GM15510 (cell line): ENCODE results near the gene TMEM150C.

Experiments used
- POLR2A ChIP-seq: IDR thresholded peaks from 3 replicates; pipeline ENCODE4 v1.6.1; 2011; ENCODE audit warnings: borderline replicate concordance; ENCODE audit not compliant: insufficient read length; ENCODE audit errors: extremely low read depth

TMEM150C gene

DNA sequence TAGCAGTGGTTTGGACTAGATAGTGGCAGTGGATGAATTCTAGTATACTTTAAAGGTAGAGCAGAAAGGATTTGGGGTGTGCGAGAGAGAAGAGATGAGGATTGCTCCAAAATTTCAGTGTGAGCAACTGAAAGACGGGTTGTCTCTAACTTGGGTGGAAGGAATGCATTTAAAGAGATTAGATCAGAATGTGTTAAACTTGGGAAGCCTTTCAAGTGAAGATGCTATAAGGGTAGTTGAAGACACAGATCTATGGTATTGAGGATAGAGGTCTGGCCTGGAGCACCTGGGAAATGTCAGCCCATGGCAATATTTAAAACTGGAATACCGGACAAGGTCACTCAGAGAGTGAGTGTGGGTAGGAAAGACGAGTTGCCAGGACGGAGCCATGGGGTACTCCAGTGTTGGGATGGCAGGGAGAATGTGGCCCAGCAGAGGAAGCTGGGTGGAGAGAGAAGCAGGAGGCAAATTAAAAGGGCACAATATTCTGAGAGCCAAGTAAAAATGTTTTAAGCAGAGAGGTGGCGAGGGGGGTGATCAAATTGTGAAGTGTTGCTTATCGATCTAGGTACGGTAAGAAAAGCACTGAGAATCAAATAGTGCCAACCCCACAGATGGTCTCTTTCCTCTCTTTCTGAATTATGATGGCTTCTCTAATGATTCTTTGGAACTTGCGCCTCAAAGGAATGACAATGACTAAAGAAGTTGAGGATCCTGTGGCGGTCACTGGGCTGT is 80.8 kb downstream of the TMEM150C start:
- no peak for TF ChIP-seq POLR2A

DNA sequence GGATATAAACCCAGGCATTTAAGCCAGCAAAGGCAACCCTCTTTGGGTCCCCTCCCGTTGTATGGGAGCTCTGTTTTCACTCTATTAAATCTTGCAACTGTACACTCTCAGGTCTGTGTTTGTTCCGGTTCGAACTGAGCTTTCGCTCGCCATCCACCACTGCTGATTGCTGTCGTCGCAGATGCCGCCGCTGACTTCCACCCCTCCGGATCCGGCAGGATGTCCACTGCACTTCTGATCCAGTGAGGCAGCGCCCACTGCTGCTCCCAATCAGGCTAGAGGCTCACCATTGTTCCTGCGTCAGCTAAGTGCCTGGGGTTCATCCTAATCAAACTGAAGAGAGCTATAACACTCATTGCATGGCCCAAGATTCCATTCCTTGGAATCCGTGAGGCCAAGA is 82.2 kb downstream of the TMEM150C start:
- TF ChIP-seq POLR2A = no peak

DNA sequence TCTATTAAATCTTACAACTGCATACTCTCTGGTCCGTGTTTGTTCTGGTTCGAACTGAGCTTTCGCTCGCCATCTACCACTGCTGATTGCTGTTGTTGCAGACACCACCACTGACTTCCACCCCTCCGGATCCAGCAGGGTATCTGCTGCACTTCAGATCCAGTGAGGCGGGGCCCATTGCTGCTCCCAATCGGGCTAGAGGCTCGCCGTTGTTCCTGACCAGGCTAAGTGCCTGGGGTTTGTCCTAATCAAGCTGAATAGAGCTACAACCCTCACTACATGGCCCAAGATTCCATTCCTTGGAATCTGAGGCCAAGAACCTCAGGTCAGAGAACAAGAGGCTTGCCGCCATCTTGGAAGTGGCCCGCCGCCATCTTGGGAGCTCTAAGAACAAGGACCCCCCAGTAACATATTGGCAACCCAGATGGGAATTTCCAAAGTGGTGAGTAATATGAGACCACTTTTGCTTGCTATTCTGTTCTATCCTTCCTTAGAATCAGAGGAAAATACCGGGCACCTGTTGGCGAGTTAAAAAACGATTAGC is 88.1 kb downstream of the TMEM150C start:
- no peak for TF ChIP-seq POLR2A

DNA sequence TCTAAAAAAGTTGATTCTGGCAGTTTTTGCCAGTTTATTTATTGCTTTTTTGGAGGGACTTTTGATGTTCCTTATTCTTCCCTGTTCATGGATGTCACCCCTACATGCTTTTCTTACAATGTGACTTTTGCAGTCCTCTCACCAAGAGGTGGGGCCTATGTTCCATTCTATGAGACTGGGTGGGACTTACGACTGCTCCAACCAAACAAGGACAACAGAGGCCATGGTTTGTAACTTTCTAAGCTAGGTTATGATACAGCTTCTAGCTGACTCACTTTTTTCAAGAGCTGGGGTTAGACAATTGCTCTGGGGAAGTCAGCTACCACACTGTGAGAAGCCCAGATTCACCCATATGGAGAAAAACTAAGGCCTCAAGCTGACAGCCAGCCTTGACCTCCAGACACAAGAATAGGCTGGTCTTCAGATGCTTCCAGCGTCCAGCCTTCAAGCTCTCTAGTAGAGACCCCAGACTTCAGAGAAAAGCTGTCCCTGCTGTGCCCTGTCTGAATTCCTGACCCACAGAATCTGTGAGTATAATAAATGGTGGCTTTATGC is 91.9 kb downstream of the TMEM150C start:
- no peak for TF ChIP-seq POLR2A

DNA sequence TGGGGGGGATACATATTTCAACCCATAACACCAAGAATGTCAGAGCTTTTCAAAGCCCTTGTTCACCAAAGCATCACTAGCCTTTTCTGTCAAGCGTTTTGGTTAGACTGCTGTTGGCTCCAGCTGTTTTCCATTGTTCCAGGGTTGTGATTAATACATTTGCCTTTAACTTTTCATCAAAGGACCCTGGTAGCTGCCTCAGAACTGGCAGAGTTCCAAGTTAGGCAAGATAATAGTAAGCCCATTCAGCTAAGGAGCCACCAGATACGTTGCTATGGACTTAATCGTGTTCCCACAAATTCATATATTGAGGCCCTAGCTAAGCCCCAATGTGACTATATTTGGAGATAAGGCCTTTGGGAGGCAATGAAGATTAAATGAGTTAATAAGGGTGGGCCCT is 94.3 kb downstream of the TMEM150C start:
- no peak for TF ChIP-seq POLR2A

DNA sequence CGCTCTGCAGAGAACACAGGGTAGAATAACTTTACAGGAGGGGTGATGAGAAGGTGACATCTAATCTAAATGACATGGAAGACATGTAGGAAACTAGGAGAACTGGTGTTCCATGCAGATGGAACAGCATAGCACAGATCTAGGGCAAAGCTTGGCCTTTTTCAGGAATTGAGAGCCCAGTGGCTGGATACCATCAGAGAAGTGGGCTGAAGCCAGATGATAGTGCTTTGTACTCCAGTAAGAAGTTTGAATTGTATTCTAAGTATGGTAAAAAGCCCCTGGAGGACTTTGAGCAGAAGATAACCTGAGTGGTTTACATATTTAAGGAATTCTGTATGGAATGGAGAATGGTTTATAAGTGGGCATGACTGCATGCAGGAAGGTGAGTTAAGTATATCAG is 98.6 kb downstream of the TMEM150C start:
- no peak for TF ChIP-seq POLR2A

DNA sequence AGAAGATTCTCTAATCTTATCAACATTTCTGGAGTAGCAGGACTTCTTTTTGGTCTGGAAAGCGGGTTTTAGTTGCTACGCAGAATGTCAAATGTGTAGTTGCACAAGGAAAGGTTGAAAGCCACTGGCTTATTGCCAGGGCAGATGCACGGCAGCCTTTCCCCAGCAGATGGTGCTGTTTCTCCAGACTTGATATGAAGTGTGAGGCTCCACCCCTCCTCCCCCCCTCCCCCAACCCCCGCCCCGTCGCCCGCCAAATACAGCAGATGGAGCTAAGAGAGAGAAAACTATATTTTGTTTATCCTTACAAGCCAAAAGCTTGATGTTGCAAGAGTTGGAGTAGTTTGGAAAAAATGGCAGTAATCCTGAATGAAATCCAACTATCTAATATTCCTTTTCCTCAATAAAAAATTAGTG is 99.4 kb downstream of the TMEM150C start:
- TF ChIP-seq POLR2A = no peak

DNA sequence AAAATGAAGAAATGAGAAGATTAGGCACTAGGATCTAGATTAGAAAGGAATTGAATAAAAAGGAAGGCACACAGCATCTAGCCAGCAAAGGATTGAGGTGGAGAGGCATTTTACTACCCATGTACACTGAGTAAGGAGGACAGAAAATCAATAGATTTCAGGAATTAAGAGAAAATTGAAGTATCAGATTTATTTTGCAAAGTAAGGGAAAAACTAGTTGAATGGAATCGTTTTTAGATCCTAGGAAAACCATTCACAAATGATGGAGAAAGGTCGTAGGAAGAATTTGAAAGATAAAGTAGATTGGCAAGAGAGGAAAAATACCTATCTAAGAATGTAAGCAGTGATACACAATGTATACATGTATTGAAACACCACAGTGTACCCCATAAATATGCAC is 100.1 kb downstream of the TMEM150C start:
- TF ChIP-seq POLR2A = no peak

DNA sequence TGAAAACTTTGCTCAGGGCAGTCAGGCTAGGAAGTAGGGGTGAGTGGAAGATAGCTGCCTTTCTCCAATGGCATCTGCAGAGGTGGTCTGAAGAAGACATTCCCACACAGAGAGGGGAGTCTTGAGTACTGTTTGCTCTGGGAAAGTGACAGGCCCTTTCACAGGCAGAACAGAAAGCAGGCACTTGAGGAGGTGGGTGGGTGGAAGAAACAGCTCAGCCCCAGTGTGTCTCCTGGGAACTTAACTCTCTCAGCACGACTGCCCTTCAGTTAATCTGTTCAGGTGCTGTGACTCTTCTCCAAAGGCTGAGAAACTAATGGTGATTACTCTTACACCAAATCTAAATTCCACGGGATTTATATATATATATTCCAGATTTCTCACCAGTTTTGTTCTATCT is 103.1 kb downstream of the TMEM150C start:
- TF ChIP-seq POLR2A = no peak

DNA sequence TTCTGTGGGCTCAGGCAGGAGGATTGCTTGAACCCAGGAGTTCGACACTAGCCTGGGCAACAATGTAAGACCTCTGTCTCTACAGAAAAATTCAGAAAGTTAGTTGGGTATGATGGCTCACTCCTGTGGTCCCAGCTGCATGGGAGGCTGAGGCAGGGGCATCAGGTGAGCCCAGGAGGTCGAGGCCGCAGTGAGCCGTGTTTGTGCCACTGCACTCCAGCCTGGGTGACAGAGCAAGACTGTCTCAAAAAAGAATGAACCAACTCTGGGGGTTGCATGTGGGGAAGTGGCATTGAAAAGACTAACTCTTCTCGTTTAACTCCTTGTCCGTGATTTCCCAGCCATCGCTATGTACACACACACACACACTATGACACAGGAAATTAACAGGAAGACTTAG is 104.5 kb downstream of the TMEM150C start:
- no peak for TF ChIP-seq POLR2A

DNA sequence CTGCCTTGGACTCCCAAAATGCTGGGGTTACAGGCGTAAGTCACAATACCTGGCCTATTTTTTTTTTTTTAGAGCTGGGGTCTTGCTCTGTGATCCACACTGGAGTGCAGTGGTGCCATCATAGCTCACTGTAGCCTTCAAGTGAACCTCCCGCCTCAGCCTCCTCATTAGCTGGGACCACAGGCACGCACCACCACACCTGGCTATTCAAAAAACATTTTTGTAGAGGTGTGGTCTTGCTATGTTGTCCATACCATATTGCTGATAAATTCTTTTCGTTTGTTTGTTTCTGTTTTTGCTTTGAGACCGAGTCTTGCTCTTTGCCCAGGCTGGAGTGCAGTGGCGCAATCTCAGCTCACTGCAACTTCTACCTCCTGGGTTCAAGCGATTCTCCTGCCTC is 109.8 kb downstream of the TMEM150C start:
- TF ChIP-seq POLR2A = no peak

DNA sequence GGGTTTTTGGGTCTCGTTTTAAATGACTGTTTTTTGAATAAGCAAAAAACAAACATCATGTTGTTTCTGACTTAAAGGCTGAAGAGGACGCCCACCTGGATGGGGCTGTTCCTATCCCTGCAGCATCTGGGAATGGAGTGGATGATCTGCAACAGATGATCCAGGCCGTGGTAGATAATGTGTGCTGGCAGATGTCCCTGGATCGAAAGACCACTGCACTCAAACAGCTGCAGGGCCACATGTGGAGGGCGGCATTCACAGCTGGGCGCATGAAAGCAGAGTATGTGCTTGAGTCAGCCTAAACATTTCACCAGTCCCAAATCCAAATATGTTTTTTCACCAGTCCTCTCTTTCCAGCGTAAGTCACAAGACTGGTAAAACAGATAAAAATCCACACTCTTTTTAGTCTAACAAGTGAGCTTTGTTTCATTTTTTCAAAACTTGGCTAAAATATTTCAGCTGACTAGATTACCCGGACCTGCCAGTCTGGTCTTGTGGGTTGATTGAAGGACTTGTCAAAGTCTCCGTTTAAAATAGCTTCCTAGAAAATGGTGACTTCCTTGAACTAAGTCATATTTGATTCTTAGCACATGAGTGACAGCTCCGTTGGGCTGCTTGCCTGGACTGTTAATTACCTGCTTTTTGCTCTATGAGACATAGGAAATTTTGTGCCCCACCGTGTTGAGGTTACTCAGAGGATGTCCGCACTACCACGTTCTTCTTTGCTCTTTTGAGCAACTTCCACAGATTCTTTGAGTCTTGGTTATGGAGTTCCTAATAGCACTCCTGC is 110.6 kb downstream of the TMEM150C start:
- TF ChIP-seq POLR2A = no peak

DNA sequence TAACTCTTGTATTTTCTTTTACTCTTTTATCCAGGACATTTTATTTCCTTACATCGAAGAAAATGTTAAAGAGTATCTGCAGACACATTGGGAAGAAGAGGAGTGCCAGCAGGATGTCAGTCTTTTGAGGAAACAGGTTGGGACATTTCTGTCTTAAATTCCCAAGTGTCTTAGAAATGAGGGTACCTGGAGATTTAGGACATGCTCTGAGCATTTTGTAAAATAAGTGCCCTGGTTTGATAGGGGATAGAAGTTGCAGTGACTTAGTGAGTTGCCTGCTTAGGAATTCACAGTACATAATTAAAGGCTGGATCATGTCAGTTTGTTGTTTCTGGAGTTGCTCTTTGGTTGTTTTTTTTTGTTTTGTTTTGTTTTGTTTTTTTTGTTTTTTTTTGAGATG is 113.9 kb downstream of the TMEM150C start:
- TF ChIP-seq POLR2A = no peak

DNA sequence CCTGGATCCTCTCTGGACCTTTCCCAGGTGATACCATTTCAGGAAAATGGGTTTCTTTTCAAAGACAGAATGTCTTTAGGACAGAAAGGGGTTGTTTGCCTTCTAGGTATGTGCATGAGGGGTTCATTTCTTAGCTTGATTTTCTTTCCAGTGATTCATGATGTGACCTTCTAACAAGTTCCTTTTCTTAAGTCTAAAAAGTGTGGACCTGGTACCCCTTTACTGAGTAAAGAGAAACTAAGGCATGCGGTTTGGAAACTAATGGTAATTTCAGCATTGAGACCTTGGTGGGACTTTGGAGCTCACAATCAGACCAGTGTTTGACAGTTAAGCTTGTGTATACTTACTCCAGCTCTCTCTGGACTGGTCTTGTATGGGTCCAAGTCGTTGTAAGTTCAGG is 122.7 kb downstream of the TMEM150C start:
- TF ChIP-seq POLR2A = no peak

DNA sequence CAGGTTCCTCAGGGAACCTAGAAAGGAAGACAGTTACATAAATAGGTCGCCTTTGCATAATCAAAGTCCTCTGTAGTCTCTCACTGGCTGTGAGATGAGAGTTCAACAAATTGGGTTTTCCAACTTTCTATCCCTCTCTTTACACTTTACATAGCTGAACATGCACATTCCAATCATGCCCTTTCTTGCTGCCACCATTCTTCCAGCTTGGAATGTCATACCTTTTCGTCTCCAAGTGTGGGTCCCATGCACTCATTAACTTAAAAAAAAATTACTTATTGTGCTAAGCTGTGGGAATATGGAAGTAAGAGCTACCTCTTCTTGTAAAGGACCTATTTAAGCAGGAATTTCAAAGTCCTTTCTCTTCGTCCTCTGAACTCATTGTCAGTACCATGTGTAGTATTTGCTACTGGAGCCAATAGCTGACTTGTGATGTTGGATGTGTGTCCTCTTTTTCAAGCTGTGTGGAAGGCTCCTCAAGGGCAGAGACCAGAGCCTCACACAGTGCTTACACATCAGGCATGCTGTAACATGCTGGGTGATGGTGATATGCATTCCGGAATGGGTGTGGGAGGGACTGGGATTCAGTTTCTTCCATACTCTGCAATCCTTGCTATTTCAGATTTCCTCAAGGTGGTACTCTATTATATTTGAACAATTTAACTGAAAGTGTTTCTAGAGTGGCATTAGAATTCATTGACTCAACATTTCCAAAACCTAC is 124.3 kb downstream of the TMEM150C start:
- TF ChIP-seq POLR2A = no peak
